Measurements from ENCODE around the gene GMPPA.

Gene GMPPA

GRCh38 chr2:219488844-219489194 is 9.9 kb upstream of the GMPPA start:
- H3K4me3 Mint-ChIP-seq = no peak overlapping the region
- no peaks in the 10 kb centered on the region for H3K9me3 Mint-ChIP-seq
- H3K27ac Mint-ChIP-seq = no peak overlapping the region
- H3K27me3 Mint-ChIP-seq = peaks cover 65% of the 10 kb centered on the region
- no peaks in the 10 kb centered on the region for H3K36me3 Mint-ChIP-seq (ENCODE audit: low read depth)
- no peak for DNase-seq
- H3K4me1 Mint-ChIP-seq (ENCODE audit: low read depth) = peaks cover 6% of the 10 kb centered on the region

- peaks cover 65% of the 10 kb centered on the region for H3K27me3 Mint-ChIP-seq
- H3K36me3 Mint-ChIP-seq (ENCODE audit: low read depth) = no peaks in the 10 kb centered on the region
- peaks cover 3% of the 10 kb centered on the region for H3K4me1 Mint-ChIP-seq (ENCODE audit: low read depth)
These were observed 9.4 kb upstream of the GMPPA start for GRCh38 chr2:219489315-219489714.

DNA sequence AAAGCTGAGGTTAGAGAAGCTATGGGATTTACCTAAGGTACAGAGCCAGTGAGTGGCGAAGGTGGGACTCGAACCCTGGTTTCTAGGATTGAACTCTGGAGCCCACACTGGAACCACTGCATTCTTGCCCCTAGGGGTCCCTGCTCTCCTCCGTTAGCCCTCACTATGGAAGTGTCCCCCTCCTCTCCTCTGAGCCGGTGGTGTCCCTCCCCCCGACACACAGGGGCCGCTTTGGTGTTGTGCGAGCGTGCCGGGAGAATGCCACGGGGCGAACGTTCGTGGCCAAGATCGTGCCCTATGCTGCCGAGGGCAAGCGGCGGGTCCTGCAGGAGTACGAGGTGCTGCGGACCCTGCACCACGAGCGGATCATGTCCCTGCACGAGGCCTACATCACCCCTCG is 8.5 kb upstream of the GMPPA start:
- H3K4me3 Mint-ChIP-seq = no peak overlapping the region
- H3K4me1 Mint-ChIP-seq (ENCODE audit: low read depth) = peaks cover under 1% of the 10 kb centered on the region
- no peaks in the 10 kb centered on the region for H3K36me3 Mint-ChIP-seq (ENCODE audit: low read depth)
- H3K9me3 Mint-ChIP-seq = no peaks in the 10 kb centered on the region
- H3K27ac Mint-ChIP-seq = no peak overlapping the region
- DNase-seq = no peak
- peaks cover 69% of the 10 kb centered on the region for H3K27me3 Mint-ChIP-seq

More at GRCh38 chr2:219489315-219489714, 9.4 kb upstream of the GMPPA start:
- DNase-seq = no peak
- Mint-ChIP-seq H3K9me3 (no peaks in the 10 kb centered on the region), H3K27ac (no peak overlapping the region), H3K4me3 (no peak overlapping the region)

DNA sequence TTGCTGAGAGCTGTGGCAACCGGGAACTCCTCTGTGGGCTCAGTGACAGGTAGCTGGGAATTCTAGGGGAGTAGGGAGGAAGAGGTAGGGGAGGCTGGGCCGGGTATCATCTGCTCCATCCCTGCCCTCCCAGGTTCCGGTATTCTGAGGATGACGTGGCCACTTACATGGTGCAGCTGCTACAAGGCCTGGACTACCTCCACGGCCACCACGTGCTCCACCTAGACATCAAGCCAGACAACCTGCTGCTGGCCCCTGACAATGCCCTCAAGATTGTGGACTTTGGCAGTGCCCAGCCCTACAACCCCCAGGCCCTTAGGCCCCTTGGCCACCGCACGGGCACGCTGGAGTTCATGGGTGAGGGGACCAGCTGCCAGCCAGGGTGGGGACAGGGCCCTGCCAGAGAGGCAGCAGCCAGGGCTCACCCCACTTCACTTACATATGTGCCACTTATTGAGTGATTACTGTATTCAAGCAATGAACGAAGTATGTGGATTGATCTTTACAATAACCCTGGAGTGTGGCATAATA is 8.0 kb upstream of the GMPPA start:
- no peak for DNase-seq
- Mint-ChIP-seq H3K27ac (no peak overlapping the region), H3K4me3 (no peak overlapping the region), H3K9me3 (no peaks in the 10 kb centered on the region), H3K27me3 (peaks cover 69% of the 10 kb centered on the region), H3K36me3 (ENCODE audit: low read depth) (no peaks in the 10 kb centered on the region), H3K4me1 (ENCODE audit: low read depth) (peaks cover 2% of the 10 kb centered on the region)

DNA sequence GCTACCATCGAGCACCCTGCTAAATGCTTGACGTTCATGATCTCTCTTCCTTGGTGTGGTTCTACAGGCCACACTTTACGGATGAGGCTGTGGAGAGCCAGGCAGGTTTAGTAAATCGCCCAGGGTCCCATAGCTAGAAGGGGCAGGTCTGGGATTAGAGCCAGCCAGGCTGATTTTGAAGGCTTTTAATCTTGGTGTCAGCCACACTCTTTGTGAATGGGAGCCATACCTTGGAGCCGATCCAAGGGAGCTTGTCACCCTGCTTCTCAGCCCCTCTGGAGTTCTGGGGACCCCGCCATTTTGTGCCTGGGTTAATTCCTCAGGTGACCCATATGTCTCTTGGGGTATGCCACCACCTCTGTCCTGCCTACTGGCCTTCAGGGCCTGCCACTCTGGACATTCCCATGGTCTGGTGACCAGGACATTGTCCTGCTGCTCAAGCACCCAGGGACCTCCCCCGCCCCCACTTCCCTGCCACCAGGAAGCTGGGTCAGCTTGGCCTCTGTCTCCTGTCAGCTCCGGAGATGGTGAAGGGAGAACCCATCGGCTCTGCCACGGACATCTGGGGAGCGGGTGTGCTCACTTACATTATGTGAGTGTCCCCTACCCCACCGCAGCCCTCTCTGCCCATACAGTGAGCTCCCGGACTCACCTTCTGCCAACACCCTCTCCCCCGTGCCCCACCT is 7.3 kb upstream of the GMPPA start:
- H3K27ac Mint-ChIP-seq = no peak overlapping the region
- peaks cover 4% of the 10 kb centered on the region for H3K4me1 Mint-ChIP-seq (ENCODE audit: low read depth)
- H3K27me3 Mint-ChIP-seq = peaks cover 69% of the 10 kb centered on the region
- H3K4me3 Mint-ChIP-seq = no peak overlapping the region
- no peaks in the 10 kb centered on the region for H3K36me3 Mint-ChIP-seq (ENCODE audit: low read depth)
- no peak for DNase-seq
- H3K9me3 Mint-ChIP-seq = no peaks in the 10 kb centered on the region

GRCh38 chr2:219492575-219492974 is 6.1 kb upstream of the GMPPA start:
- Mint-ChIP-seq H3K27ac (no peak overlapping the region), H3K4me1 (ENCODE audit: low read depth) (peaks cover 11% of the 10 kb centered on the region), H3K4me3 (no peak overlapping the region), H3K27me3 (peaks cover 70% of the 10 kb centered on the region), H3K9me3 (no peaks in the 10 kb centered on the region), H3K36me3 (ENCODE audit: low read depth) (no peaks in the 10 kb centered on the region)
- DNase-seq = no peak

DNA sequence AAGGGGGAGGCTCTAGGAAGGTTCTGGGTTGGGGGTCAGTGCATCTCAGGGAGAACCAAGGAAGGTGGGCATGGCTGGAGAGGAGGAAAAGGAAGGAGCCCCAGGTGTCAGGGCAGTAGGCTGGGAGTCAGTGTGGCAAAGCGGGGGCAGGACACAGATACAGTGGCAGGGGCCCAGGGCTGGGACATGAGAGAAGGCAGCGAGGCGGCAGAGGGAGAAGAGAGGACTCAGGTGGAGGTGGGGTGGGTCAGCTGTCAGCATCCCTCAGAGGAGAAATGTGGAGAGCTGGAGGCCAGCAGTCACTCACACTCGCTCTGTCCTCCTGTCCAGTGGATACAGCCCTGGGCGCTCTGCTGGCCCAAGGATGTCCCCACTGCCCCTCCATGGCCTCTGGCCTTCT is 5.6 kb upstream of the GMPPA start:
- peaks cover 70% of the 10 kb centered on the region for H3K27me3 Mint-ChIP-seq
- H3K36me3 Mint-ChIP-seq (ENCODE audit: low read depth) = no peaks in the 10 kb centered on the region
- no peak for DNase-seq
- H3K4me3 Mint-ChIP-seq = no peak overlapping the region
- H3K27ac Mint-ChIP-seq = no peak overlapping the region
- H3K9me3 Mint-ChIP-seq = no peaks in the 10 kb centered on the region
- peaks cover 16% of the 10 kb centered on the region for H3K4me1 Mint-ChIP-seq (ENCODE audit: low read depth)

- Mint-ChIP-seq H3K4me1 (ENCODE audit: low read depth) (peaks cover 34% of the 10 kb centered on the region), H3K36me3 (ENCODE audit: low read depth) (peaks cover 11% of the 10 kb centered on the region), H3K9me3 (no peaks in the 10 kb centered on the region), H3K27ac (no peak overlapping the region), H3K27me3 (peaks cover 69% of the 10 kb centered on the region), H3K4me3 (no peak overlapping the region)
- no peak for DNase-seq
These were observed 3.6 kb upstream of the GMPPA start for GRCh38 chr2:219494952-219495530.

DNA sequence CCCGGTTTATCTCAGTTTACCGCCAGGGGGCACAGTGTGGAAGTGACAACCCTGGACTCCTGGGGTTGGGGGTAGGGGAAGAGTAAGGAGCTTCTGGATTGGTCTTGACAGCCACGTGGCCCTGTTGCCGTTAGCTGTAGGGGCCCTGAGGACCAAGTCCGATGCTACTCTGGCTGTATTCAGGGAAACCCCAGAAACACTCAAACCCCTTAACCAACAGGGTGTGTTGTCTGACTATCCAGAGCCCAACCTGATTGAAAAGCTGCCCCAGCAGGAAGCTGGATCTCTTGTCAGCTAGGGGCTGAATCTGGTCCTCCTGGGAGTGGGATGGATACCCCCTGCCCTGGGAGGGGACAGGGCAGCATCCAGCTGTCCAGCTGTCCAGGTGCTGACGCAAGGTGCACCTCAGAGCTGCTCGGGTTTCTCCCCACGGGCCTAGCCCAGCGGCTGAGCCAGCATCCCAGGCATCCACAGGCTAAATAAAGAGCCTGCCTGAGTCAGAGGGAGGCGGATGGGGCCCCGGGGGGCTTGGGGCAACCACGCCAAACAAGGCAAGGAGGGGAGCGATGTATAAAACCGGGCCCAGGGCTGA is 3.1 kb upstream of the GMPPA start:
- Mint-ChIP-seq H3K36me3 (ENCODE audit: low read depth) (peaks cover 11% of the 10 kb centered on the region), H3K27me3 (peaks cover 67% of the 10 kb centered on the region), H3K4me3 (no peak overlapping the region), H3K4me1 (ENCODE audit: low read depth) (peaks cover 37% of the 10 kb centered on the region), H3K27ac (no peak overlapping the region), H3K9me3 (no peaks in the 10 kb centered on the region)
- peak; percentile 68 for DNase-seq

DNA sequence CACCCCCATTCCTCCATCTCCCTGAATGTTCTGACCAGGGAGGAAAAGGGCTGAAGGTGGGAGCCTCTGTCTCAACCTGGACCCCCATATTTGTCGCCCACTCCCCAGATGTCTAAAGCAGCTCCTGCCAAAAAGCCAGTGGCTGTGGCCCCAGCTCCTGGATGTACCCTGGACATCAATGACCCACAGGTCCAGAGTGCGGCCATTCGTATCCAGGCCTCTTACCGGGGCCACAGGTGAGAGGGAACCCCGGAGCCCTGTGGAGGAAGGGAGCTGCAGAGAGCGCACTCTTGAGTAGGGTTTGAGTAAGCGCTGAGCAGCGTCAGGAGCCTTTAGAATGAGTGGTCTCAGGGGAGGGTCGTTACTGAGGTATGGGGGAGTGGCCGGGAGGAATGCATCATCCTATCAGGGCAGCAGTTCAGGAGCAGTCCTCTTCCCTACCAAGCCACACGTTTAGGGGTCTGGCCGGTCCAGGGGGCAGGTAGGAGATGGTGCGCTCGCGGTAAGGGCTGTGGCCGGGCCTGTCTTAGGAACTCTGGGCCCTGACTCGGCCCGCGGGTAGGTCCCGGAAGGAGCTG is 2.4 kb upstream of the GMPPA start:
- peaks cover 14% of the 10 kb centered on the region for H3K36me3 Mint-ChIP-seq (ENCODE audit: low read depth)
- H3K9me3 Mint-ChIP-seq = no peaks in the 10 kb centered on the region
- peak; percentile 42 for DNase-seq
- H3K27me3 Mint-ChIP-seq = peaks cover 67% of the 10 kb centered on the region
- no peak overlapping the region for H3K27ac Mint-ChIP-seq
- peaks cover 40% of the 10 kb centered on the region for H3K4me1 Mint-ChIP-seq (ENCODE audit: low read depth)
- no peak overlapping the region for H3K4me3 Mint-ChIP-seq

GRCh38 chr2:219496825-219497494 is 1.7 kb upstream of the GMPPA start:
- Mint-ChIP-seq H3K27me3 (peaks cover 63% of the 10 kb centered on the region), H3K36me3 (ENCODE audit: low read depth) (peaks cover 20% of the 10 kb centered on the region), H3K27ac (no peak overlapping the region), H3K4me1 (ENCODE audit: low read depth) (peaks cover 42% of the 10 kb centered on the region), H3K4me3 (peak overlapping the region; percentile 84), H3K9me3 (no peaks in the 10 kb centered on the region)
- DNase-seq = peak; percentile 41

- peaks cover 27% of the 10 kb centered on the region for H3K36me3 Mint-ChIP-seq (ENCODE audit: low read depth)
- H3K27ac Mint-ChIP-seq = no peak overlapping the region
- peaks cover 58% of the 10 kb centered on the region for H3K27me3 Mint-ChIP-seq
- DNase-seq = peak; percentile 54
- H3K4me1 Mint-ChIP-seq (ENCODE audit: low read depth) = peaks cover 42% of the 10 kb centered on the region
- H3K4me3 Mint-ChIP-seq = peak overlapping the region; percentile 84
- no peaks in the 10 kb centered on the region for H3K9me3 Mint-ChIP-seq
These were observed 1.0 kb upstream of the GMPPA start for GRCh38 chr2:219497495-219498279.

DNA sequence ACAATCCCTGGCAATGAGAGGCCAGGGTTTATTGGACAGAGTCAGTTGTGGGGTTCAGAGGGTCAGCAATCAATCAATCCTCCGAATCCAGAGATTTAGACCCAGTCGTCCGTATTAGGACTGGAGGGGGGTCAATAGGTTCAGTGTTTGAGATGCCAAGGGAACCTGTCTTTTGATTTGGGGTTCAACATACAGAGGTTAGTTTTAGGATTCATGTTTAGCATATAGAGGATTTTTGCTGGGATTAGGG is 292 bp downstream of the GMPPA start:
- Mint-ChIP-seq H3K27me3 (peaks cover 46% of the 10 kb centered on the region), H3K27ac (peak overlapping the region; percentile 90), H3K4me3 (peak overlapping the region; percentile 84), H3K36me3 (ENCODE audit: low read depth) (peaks cover 39% of the 10 kb centered on the region), H3K4me1 (ENCODE audit: low read depth) (peaks cover 42% of the 10 kb centered on the region), H3K9me3 (no peaks in the 10 kb centered on the region)
- DNase-seq = no peak

GRCh38 chr2:219499555-219499954 is 864 bp downstream of the GMPPA start:
- DNase-seq = no peak
- peak overlapping the region; percentile 90 for H3K27ac Mint-ChIP-seq
- no peaks in the 10 kb centered on the region for H3K9me3 Mint-ChIP-seq
- H3K27me3 Mint-ChIP-seq = peaks cover 40% of the 10 kb centered on the region
- peaks cover 42% of the 10 kb centered on the region for H3K4me1 Mint-ChIP-seq (ENCODE audit: low read depth)
- peak overlapping the region; percentile 84 for H3K4me3 Mint-ChIP-seq
- peaks cover 45% of the 10 kb centered on the region for H3K36me3 Mint-ChIP-seq (ENCODE audit: low read depth)
